GM20431 (cell line): ENCODE data around the gene HPGDS.
"Not testable (repeated sequence)": the region's sequence is repeated elsewhere in the genome, so short reads cannot be mapped to it uniquely, and the experiment has no call there.

Source experiments
- in situ Hi-C: fragments of 300-500 bp; cut with MseI, MboI; formaldehyde crosslinking; loops from one replicate; pipeline ENCODE4 v1.15.0; 2020; ENCODE audit warnings: low sequenced_read_pairs; ENCODE audit not compliant: unreplicated experiment

Gene HPGDS

DNA sequence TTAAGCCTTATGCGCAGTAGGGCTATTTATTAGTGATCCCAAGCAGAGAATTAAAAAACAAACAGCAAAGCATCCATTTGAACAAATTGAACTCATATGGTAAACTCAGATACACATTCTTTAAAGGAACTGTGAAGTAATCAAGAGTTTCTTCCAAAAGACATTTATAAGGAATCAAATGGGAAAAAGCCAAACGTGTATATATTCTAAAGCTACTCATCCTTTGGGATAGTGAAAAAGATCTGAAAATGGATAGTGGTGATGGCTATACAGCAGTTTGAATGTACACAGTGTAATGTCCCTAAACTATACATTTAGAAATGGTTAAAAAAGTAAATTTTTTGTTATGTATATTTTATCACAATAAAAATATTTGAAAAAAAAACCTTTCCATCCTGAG, 16.6 kb upstream of the HPGDS start:
- in situ Hi-C loops: no loop called here

- in situ Hi-C loops: no loop called here
Measured at GRCh38 chr4:94358101-94358500, 15.5 kb upstream of the HPGDS start.

DNA sequence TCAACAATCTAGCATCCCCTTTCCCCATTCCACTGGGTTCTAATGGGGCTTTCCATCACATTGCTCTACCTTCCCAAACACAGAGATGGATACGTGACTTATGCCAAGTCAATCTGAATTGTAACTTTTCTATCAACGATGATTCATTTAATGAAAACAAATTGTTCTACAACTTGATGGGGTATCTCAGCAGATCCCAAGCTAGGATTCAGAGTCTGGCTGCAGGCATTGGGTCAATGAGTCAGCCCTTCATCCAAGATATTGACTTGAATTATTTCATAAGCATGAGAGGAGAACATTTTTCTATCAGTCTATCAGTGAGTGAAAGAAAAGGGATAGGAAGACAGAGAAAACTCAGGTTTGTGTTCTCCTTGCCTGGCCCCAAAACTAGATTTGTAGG, 15.0 kb upstream of the HPGDS start:
- in situ Hi-C loops: no loop called here

GRCh38 chr4:94356444-94356843, 13.8 kb upstream of the HPGDS start:
- in situ Hi-C loops: no loop called here

DNA sequence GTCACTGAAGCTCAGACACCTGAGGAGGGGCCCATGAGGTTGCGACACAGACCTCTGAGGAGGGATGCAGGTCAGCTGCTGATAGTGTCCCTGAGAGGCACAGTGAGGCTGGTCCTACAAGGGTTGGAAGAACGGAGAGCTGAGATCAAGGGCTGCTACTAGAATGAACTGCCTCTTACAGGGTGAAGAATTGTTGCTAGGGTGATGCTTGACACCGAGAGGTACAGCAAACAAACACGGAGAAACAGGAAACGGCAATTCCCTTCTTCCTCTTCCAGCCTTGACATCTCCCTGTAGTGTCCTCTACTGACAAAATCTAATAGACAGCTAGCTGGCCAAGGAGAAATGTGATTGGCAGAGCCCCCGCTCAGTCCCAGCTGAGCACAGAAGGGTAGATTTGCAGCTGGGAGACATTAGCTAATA, 11.8 kb upstream of the HPGDS start:
- in situ Hi-C loops: no loop called here

DNA sequence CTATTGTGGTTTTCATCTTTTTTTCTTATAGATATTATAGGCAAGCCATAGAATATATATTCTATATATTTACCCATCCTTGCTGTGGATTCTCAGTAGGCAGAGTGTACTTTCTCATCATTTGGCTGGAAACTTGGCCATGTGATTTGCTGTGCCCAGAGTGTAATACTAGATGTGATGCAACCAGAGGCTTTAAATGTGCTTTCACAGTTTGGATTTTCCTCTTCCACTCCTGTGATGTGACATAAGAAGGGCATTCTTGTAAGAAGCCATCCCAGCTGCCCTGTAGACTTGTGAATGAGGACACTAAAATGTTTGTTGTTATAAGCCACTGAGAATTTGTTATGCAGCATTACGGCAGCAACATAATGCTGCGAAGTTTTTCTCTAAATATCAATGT, 10.4 kb upstream of the HPGDS start:
- in situ Hi-C loops: no loop called here

- in situ Hi-C loops: no loop called here
Measured at GRCh38 chr4:94352163-94352562, 9.5 kb upstream of the HPGDS start.

GRCh38 chr4:94351319-94351718, 8.7 kb upstream of the HPGDS start:
- in situ Hi-C loops: no loop called here

GRCh38 chr4:94350095-94350494, 7.5 kb upstream of the HPGDS start:
- in situ Hi-C loops: no loop called here

- in situ Hi-C loops: no loop called here
Measured at GRCh38 chr4:94349193-94349592, 6.6 kb upstream of the HPGDS start.

DNA sequence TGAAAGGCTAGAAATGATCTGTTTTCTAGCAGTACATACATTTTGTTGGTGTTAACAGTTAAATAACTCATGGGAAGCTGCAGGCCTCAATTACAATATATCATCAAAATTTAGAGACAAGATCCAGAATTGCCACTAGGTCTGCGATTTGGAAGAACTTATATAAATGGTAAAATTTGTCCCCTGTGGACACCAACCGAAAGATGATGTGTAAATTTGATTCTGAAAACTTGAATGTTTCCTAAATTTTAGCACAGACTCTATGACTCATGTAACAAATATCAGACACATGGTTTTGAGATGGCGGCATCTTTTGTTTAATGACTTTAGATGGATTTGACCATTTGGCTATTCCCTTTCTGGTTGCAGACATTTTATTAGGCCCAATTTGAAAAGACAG, 6.0 kb upstream of the HPGDS start:
- in situ Hi-C loops: no loop called here

DNA sequence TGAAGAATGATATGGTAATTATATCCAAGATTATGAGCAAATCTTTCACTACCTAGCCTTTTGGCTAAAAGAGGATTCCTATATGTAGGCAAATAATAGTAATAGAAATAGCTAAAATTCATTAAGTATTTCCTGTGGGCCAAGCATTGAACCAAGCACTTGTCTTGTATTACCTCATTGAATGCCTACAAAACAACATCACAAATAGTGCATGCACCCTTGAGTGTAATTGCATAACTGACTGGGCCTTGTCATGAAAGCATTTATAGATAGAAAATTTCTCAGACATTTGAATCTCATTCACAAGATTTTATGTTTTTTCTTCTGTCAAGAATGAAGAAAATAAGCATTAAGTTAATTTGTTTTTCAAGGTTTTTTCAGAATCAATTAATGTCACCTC, 3.9 kb upstream of the HPGDS start:
- in situ Hi-C loops: no loop called here

DNA sequence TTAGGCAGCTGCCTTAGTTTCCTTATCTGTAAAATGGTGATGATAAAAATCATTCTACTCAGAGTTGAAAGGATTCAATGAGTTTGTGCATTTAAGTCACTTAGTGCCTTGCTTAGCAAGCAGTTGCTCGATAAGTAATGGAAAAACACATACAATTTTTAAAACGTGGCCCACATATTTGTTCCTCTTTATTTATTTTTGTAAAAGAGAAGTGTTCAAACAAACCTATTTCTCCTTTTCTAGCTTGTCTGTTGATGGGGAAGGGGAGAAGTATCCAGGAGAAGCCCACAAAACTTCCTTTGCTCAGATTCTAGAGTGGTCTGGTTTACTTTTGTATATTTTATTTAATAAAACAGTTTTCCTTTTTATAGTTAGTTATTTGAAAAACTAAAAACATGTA, 3.3 kb upstream of the HPGDS start:
- in situ Hi-C loops: no loop called here

DNA sequence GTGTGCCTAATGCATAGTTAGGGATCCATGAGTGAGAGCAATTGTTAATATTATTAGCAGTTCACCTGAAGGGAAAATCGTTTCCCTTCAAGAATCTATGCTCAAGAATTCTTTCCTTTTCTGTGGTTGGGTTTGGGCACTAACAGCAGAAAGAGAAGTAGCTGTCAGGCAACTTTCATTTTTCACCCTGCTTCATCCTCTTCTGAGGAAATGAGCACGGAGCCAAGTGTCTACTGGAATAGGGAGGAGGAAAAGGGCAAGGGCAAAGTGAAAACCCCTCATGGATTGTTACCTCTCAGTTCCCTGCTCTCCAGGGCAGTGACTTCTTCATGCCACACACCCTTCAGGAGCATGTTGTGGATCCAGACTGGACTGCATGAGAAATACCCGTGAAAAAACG, 2.6 kb upstream of the HPGDS start:
- in situ Hi-C loops: no loop called here

GRCh38 chr4:94344457-94344856, 1.8 kb upstream of the HPGDS start:
- in situ Hi-C loops: no loop called here

GRCh38 chr4:94341481-94342370, 910 bp downstream of the HPGDS start:
- in situ Hi-C loops: no loop called here

DNA sequence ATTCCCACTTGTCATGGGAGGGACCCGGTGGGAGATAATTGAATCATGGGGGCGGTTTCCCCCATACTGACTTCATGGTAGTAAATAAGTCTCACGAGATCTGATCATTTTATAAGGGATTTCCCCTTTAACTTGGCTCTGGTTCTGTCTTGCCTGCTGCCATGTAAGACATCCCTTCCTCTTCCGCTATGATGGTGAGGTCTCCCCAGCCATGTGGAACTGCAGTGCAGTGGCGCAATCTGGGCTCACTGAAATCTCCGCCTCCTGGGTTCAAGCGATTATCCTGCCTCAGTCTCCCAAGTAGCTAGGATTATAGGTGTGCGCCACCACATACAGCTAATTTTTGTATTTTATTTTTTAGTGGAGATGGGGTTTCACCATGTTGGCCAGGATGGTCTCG, 2.9 kb downstream of the HPGDS start:
- in situ Hi-C loops: no loop called here

- in situ Hi-C loops: no loop called here
Measured at GRCh38 chr4:94338681-94339351, 3.8 kb downstream of the HPGDS start.

DNA sequence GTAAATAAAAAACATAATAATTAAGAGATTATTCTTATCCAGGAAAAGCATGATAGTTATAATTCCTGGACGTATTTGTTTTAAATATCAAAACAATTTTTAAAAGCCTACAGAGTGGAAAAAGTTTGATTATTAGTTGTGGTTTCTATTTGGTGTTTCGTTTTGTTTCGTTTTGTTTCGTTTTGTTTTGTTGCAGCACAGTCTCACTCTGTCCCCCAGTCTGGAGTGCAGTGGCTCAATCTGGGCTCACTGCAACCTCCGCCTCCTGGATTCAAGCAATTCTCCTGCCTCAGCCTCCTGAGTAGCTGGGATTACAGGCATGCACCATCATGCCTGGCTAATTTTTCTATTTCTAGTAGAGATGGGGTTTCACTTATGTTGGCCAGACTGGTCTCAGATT, 5.8 kb downstream of the HPGDS start:
- in situ Hi-C loops: not testable (repeated sequence)

GRCh38 chr4:94336303-94336702, 6.3 kb downstream of the HPGDS start:
- in situ Hi-C loops: no loop called here

DNA sequence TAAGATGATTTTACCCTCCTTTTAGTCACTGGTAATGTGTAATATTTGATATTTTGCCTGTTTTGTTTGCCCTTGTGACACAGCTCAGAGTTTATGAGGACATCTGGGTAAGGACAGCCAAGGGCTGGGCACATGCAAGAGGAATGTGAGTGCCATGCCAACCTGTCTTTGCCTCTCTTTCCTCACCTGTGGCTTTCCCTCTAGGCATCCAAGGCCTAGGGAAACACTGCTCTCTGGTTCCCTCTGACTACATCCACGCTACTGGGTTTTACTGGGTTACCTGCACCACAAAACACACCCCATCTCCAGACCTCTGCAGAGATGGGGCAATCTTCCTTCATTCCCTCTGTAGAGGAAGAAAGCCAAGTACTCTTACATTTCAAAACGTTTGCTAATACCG, 7.7 kb downstream of the HPGDS start:
- in situ Hi-C loops: no loop called here

DNA sequence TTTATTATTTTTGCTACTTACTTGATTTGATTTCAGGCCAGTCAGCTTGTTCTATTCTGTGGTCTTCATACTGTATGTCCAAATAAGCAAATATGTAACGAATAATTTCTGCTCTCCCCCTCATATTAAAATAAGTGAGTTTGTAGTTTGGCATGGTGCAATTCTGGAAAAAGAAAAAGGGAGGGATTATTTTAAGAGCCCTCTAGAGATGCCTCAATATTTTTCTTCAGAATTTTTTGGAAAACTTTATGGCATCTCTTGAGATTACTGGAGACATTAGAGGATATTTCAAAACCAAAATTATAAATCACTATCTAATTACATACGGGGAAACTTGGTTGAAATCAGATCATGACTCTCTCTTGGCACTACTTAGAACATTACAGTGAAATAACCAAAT, 8.2 kb downstream of the HPGDS start:
- in situ Hi-C loops: no loop called here
